ES-I3 (cell line): ENCODE measurements around the gene ICAM1.

Source experiments
- H3K36me3 ChIP-seq: 2 replicates; pipeline ENCODE4 v1.6.1; 2013; ENCODE audit warnings: mild to moderate bottlenecking, low read length, control low read depth, moderate library complexity; ENCODE audit not compliant: insufficient read depth
- H3K4me1 ChIP-seq: 2 replicates; pipeline ENCODE4 v1.6.1; 2013; ENCODE audit warnings: mild to moderate bottlenecking, control low read depth, low read length; ENCODE audit not compliant: insufficient read depth
- H3K9ac ChIP-seq: 2 replicates; pipeline ENCODE4 v1.6.1; 2013; ENCODE audit warnings: low read depth, mild to moderate bottlenecking, low read length, moderate library complexity
- H3K9me3 ChIP-seq: 2 replicates; pipeline ENCODE4 v1.6.1; 2013; ENCODE audit warnings: mild to moderate bottlenecking, low read length, moderate library complexity; ENCODE audit not compliant: control insufficient read depth, insufficient read depth

Gene ICAM1

GRCh38 chr19:10290357-10290875 lies 19.5 kb downstream of the ICAM1 start:
- Histone ChIP-seq H3K36me3 (no peaks in the 10 kb centered on the region), H3K4me1 (no peaks in the 10 kb centered on the region; the same call in 1 of the 2 replicates), H3K9ac (peak overlapping the region; percentile 59; the same call in 1 of the 2 replicates), H3K9me3 (no peaks in the 10 kb centered on the region)

- no peaks in the 10 kb centered on the region for H3K9me3 ChIP-seq
- H3K4me1 ChIP-seq: no peaks in the 10 kb centered on the region; the same call in 1 of the 2 replicates
- H3K9ac ChIP-seq: peak overlapping the region; percentile 59; the same call in 1 of the 2 replicates
- H3K36me3 ChIP-seq: no peaks in the 10 kb centered on the region
Observed at GRCh38 chr19:10290876-10291553, 20.1 kb downstream of the ICAM1 start.

GRCh38 chr19:10291554-10292205 lies 20.8 kb downstream of the ICAM1 start:
- Histone ChIP-seq H3K9me3 (no peaks in the 10 kb centered on the region), H3K4me1 (no peaks in the 10 kb centered on the region; the same call in 1 of the 2 replicates), H3K36me3 (no peaks in the 10 kb centered on the region), H3K9ac (peak overlapping the region; percentile 59; the same call in 1 of the 2 replicates)

- Histone ChIP-seq H3K36me3 (no peaks in the 10 kb centered on the region), H3K9me3 (no peaks in the 10 kb centered on the region), H3K4me1 (no peaks in the 10 kb centered on the region; the same call in 1 of the 2 replicates), H3K9ac (peak overlapping the region; percentile 59; the same call in 1 of the 2 replicates)
Observed at GRCh38 chr19:10292206-10292788, 21.4 kb downstream of the ICAM1 start.

GRCh38 chr19:10292789-10293636 lies 22.1 kb downstream of the ICAM1 start:
- peak overlapping the region; percentile 31; the same call in 1 of the 2 replicates for H3K9ac ChIP-seq
- H3K4me1 ChIP-seq: no peaks in the 10 kb centered on the region; the same call in 1 of the 2 replicates
- H3K9me3 ChIP-seq: no peaks in the 10 kb centered on the region

GRCh38 chr19:10293637-10294367 lies 22.9 kb downstream of the ICAM1 start:
- no peak overlapping the region; the same call in 1 of the 2 replicates for H3K9ac ChIP-seq
- no peaks in the 10 kb centered on the region; the same call in 1 of the 2 replicates for H3K4me1 ChIP-seq
- no peaks in the 10 kb centered on the region for H3K36me3 ChIP-seq
- no peaks in the 10 kb centered on the region for H3K9me3 ChIP-seq

More at GRCh38 chr19:10292789-10293636, 22.1 kb downstream of the ICAM1 start:
- H3K36me3 ChIP-seq: no peaks in the 10 kb centered on the region

- Histone ChIP-seq H3K36me3 (no peaks in the 10 kb centered on the region), H3K9ac (no peak overlapping the region), H3K4me1 (no peaks in the 10 kb centered on the region; the same call in 1 of the 2 replicates), H3K9me3 (no peaks in the 10 kb centered on the region)
Observed at GRCh38 chr19:10294368-10294697, 23.4 kb downstream of the ICAM1 start.

DNA sequence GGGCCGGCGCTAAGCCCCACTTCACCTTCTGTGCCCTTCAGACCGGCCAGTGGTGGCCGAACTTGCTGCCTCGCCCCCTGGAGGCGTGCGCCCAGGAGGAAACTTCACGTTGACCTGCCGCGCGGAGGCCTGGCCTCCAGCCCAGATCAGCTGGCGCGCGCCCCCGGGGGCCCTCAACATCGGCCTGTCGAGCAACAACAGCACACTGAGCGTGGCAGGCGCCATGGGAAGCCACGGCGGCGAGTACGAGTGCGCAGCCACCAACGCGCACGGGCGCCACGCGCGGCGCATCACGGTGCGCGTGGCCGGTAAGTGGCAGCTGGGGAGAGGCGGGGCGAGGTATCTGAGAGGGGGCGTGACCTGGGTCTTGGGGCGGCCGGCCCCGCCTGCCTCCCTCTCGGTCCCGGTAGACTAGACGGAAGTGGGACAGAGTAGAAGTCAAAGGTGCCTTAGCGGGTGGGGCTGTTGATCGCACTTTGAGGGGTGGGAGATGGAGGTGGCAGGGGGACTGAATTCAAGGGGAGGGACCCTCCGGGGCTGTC lies 24.5 kb downstream of the ICAM1 start:
- no peaks in the 10 kb centered on the region; the same call in 1 of the 2 replicates for H3K4me1 ChIP-seq
- H3K36me3 ChIP-seq: no peaks in the 10 kb centered on the region
- no peaks in the 10 kb centered on the region for H3K9me3 ChIP-seq
- peak overlapping the region; percentile 55; the same call in 1 of the 2 replicates for H3K9ac ChIP-seq

DNA sequence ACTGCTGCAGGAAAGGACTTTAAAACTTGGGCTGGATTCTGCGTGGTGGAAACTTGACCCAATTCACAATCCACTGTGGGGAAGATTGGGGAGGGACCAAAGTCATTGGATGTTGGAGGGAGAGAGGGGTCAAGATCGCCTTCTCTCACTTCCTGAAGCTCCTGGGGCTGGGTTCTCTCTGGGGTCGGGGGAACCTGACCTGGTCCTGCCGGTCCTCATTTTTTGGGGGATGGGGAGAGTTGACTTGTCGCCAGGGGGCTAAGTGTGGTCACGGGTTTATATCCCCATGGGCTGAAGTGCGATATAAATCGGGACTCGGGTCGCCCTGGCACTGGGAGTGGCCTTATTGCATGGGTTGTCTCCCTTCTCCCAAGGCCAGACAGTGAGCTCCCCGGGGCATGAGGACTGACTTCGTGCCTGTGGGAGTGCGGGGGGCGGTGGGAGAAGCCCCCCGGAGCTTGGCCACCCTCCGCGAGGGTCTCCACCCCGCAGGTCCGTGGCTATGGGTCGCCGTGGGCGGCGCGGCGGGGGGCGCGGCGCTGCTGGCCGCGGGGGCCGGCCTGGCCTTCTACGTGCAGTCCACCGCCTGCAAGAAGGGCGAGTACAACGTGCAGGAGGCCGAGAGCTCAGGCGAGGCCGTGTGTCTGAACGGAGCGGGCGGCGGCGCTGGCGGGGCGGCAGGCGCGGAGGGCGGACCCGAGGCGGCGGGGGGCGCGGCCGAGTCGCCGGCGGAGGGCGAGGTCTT lies 25.1 kb downstream of the ICAM1 start:
- Histone ChIP-seq H3K4me1 (no peaks in the 10 kb centered on the region; the same call in 1 of the 2 replicates), H3K36me3 (no peaks in the 10 kb centered on the region), H3K9me3 (no peaks in the 10 kb centered on the region), H3K9ac (peak overlapping the region; percentile 55; the same call in 1 of the 2 replicates)

- Histone ChIP-seq H3K9me3 (no peaks in the 10 kb centered on the region), H3K9ac (no peak overlapping the region), H3K4me1 (no peaks in the 10 kb centered on the region), H3K36me3 (no peaks in the 10 kb centered on the region)
Observed at GRCh38 chr19:10299545-10300458, 28.9 kb downstream of the ICAM1 start.

DNA sequence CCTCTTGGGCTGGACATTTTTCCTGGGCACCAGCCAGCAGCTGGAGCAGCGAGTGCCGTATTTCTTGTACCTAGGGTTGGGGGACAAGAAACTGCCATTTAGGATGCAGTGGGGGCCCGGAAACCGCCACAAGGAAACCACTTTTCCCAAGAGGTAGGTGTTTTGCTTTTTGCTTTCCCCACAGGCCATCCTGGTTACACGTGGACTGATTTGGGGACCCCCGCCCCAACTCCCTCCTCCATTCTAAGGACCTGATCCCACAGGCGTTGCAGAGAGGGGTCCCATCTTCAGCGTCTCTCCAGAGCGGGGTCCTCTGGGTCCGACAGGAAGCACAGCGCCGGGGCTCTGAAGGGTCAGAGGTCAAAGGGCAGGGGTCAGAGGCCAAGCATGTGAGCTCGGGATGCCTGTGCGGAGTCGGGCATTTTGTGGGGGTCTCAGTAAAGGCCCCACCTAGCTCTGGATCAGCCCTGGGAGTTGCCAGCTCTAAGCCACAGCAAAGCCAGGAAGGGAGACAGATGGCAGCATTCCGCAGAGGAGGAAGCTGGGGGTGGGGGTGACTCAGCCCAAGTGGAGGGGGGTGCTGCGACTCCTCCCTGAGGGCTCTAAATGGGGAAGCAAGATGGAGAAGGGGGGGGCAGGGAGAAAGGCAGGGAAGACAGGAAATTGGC lies 34.4 kb downstream of the ICAM1 start:
- Histone ChIP-seq H3K9me3 (no peaks in the 10 kb centered on the region), H3K4me1 (peaks cover 5% of the 10 kb centered on the region; the same call in 1 of the 2 replicates), H3K36me3 (no peaks in the 10 kb centered on the region), H3K9ac (no peak overlapping the region)
